ENCODE measurements around the gene ARL5C.
"Not testable (repeated sequence)": the region's sequence is repeated elsewhere in the genome, so short reads cannot be mapped to it uniquely, and the experiment has no call there.

Gene ARL5C

DNA sequence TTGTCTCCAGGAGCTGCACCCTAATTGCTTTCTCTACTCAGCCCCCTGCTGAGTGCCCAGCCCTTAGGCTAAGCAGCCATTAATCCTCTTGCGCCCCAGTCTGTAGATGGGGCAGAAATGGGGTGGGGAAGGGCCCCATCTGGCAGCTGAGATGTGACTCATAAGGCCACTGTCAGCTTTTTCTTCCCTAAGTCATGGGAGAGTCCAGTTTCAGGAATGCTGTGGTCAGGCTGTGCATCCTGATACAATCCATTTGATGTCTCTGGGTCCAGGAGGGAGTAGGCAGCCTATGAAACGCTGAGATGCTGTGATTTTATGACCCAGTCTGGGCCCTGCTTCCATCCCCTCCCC, 26.8 kb downstream of the ARL5C start:
- no peak for DNase-seq

DNA sequence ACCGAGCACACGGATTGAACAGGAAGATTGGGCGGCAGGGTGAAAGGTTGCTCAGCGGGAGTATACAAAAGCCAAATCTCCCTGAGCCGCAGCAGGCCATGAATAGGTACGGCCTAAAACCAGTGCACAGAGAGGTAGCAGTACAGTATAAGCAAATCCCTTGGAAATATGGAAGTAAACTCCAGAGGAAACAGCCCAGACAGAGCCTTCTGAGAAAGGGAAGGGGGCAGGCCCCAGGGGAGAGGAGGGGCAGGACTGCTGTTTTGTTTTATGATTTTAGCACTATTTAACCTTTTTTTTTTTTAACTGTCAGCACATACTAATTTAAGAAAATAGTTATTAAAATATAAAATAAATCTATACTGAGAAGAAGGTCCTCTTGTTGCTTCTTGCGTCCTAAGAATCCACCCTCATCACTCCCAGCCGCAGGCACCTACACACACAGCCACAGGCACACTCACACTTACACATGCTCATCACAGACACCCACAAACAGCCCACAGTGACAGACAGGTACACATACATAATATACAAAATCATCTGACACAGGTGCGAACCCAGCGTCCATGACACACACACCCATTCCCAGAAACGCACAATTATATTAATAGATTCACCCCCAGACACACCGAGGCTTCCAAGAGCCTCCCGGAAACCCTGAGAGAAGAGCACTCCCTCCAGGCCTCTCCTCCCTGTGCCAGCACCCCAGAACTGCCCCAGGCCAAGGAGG, 27.4 kb downstream of the ARL5C start:
- no peak for DNase-seq

DNA sequence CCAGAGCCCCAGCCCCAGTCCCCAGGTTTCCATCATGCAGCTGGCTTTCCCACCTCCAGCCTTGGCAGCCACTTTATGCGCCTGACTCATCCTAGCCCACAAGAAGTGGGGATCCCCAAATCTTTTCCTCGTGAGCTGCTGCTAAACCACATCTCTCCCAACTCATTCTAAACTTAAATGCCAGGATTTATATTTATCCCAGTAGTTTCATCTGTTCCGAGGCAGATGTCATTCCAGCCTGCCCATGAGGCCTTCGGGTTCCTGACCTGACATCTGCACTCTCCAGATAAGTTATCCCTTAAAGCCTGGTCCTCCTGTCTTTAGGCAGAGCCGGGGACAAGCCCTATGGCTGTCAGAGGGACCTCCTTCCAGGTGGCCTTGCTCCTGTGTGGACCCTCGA, 31.1 kb downstream of the ARL5C start:
- no peak for DNase-seq

DNA sequence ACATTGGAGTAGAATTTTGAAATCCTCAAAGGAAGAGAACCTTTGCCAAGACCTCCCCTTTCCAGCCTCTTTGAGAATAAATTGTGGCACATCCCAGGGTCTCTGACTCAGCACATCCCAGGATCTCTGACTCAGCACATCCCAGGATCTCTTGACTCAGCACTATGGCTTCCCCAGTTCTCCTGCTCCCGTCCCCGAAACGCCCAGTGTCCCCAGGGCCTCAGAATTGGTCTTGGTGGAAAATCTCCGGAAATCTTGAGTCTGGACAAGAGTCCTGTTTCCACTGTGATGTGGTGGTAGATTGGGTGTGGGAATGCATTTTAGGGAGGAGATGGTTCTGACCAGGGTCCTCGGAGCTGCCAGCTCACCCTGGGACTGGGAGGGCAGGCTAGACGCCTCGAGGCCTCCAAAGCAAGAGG, 33.8 kb downstream of the ARL5C start:
- DNase-seq, result no peak

DNA sequence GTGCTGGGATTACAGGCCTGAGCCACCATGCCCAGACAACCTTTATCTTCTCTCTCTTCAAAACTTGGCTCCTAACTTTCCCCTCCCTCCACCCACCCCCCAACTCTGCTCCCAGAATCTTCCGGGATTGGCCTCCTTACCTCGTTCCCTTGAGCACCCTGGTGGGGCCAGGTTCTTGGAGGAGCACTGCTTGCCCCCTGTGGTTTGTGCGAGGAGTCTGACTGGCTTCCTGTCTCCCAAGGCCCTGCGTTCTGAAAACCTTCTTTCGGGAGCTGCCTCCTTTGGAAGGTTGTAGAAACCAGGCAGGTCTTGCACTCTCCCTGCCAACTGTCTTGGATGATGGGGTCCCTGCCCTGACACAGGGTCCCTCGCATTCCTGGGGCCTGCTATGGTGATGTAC, 34.3 kb downstream of the ARL5C start:
- no peak for DNase-seq

DNA sequence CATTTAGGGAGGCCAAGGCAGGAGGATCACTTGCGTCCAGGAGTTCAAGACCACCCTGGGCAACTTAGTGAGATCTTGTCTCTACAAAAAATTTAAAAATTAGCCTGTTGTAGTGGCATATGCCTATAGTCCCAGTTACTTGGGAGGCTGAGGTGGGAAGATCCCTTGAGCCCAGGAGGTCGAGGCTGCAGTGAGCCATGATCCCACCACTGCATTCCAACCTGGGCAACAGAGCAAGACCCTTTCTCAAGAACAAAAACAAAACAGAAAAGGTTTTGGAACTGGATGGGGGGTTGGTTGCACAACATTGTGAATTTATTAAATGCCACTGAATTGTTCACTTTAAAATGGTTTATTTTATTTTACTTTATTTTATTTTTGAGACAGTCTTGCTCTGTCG, 35.8 kb downstream of the ARL5C start:
- DNase-seq, result no peak

DNA sequence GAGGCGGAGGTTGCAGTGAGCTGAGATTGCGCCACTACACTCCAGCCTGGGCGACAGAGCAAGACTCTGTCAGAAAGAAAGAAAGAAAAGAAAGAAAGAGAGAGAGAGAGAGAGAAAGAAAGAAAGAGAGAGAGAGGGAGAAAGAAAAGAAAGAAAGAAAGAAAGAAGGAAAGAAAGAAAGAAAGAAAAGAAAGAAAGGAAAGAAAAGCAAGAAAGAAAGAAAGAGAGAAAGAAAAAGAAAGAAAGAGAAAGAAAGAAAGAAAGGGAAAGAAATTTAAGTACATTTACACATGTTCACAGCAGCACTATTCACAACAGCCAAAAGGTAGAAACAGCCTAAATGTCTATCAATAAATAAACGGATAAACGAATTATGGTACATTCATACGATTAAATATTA, 36.4 kb downstream of the ARL5C start:
- not testable (repeated sequence) for DNase-seq

DNA sequence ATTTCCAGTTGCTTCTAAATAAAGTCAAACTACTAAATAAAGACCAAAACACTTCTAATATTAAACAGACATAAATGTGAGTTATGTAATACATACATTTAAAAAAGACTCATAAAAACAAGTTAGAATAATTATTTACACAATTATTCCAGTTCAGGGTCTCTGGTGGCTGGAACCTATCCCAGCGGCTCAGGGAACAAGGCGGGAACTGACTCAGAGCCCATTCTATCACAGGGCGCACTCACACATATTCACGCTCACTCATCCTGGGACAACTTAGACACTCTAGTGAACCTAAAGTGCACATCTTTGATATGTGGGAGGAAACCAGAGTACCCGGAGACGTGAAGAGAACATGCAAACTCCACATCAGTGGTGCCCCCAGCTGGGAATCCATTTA, 39.5 kb downstream of the ARL5C start:
- DNase-seq, result no peak

DNA sequence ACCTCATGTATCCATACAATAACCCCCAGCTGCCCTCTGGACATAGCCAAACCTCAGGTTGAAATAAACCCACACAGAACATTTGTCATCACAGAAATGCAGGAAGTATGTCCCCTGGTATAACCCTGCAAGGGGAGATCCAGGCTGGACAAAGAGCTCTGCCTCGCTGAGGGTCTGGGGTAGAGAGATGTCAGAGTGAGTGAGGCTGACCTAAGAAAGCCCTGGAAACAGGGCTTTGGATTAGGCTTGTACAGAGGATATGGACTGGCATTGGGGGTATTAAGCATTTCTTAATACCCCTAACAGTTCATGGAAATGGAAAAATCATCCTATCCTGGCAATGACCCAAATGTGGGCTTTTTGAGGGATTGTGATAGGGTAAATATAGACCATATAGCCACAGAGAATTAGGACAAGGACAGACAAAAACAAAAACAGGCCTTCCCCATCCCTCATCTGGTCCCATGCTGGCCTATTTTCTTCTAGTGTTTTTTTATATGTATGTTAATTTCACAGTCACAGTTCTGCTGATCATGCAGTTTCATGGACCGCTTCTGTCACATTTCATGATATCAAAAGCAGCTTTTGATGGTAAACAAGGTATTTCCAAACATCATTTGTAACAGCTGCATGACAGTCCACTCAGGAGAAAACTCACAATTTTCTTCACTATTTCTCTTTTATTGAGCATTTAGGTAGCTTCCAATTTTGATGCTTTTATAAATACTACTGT, 40.7 kb downstream of the ARL5C start:
- DNase-seq, result no peak

DNA sequence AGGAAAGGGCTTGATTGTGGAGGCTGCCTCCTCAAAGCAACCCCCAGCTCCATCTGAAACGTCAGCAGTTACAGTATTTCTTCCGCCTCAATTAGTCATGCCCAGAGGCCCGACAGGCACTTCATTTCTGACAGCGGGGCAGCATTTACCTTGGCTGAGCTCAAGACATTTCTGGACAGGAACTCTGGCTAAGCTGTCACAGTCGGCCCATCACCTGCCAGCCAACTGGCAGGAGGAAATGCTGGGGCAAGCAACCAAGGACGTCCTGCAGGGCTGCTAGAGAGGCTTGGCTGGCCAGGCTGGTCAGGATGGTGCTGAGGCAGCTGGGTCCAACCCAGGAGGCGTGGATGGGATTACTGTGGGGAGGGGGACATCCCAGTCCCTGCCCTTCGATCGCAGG, 42.3 kb downstream of the ARL5C start:
- DNase-seq, result no peak

DNA sequence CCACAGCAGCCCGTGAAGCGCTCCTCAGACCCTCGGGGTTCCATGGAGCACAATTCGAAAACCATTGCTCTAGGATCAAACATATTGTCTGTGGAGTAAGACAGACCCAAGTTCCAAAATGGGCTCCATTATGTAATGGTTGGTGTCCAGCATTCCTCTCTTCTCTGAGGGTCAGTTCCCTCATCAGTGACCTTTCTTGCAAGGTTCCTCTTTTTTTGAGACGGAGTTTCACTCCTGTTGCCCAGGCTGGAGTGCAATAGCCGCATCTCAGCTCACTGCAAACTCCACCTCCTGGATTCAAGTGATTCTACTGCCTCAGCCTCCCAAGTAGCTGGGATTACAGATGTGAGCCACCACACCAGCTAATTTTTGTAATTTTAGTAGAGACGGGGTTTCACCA, 43.0 kb downstream of the ARL5C start:
- peak; percentile 10 for DNase-seq

DNA sequence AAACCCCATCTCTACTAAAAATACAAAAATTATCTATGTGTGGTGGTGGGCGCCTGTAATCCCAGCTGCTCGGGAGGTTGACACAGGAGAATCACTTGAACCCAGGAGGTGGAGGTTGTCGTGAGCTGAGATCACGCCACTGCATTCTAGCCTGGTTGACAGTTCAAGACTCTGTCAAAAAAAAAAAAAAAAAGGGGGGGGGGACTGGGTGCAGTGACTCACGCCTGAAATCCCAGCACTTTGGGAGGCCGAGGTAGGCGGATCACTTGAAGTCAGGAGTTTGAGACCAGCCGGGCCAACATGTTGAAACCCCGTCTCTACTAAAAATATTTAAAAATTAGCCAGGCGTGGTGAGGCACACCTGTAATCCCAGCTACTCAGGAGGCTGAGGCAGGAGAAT, 44.0 kb downstream of the ARL5C start:
- not testable (repeated sequence) for DNase-seq

DNA sequence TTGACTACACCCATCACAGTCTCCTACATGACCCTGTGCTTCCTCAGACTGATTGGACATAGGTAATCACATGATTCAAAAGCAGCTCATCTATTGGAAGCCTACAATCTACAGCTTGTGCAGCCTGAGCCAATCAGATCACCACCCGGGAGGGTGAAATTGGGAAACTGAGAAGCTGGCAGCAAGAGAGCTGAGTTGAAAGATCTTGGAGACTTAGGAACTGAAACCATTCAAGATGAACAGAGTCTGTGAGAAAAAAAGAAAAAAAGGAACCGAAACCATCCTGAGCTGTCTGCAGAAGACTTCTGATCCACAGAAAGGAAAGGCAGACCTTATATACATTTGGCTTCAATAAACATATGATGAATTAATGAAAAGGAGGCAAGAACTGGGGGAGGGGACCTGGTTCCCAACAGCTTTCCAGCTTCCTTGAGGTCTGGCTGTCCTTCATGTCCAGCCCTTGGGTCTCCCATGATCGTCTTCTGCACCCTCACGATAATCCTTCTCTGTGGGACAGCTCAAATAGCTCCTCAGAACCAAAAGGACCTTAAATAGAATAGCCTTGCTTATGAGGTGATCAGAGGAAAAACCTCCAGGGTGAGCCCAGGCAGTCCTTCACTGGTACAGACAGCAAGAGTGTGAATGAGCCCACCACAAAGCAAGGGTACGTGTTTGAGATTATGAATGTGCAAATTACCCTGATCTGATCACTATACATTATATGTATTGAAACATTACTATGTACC, 47.1 kb downstream of the ARL5C start:
- no peak for DNase-seq

DNA sequence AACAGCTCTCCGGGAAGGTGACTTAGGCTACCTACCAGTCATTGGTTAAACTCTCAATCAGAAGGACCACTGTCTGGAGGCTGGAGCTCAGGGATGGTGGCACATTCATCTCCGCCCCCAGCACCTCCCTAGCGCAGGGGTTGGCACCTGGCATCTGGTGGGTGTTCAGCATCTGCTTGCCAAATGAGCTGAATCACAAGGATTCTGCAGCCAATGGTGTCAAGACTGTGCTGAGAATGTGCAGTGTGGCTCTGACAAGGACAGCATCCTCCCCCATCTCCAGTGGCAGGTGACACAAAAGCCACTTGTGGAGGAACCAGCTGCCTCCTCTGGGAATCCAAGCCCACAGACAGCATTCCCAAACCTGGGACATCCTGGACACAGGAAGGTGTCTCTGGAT, 49.7 kb downstream of the ARL5C start:
- DNase-seq, result no peak

DNA sequence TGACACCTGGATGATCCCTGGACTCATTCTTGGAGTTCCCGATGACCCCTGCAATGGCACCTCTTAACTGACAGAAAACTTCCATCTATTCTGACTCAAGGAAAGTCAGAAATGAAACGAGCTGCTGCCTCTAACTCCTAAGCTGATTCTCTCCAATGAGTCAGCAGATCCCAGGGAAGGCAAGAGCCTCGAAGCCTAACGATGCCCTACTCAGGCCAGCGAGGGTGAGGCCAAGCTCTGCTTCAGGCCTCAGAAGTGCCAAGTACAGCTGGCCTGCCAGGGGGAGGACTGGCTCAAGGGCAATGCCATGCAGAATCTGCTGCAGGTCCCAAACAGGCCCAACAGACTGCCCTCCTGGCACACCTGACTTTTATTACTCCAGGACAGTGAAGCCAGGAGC, 50.8 kb downstream of the ARL5C start:
- peak; percentile 21 for DNase-seq

DNA sequence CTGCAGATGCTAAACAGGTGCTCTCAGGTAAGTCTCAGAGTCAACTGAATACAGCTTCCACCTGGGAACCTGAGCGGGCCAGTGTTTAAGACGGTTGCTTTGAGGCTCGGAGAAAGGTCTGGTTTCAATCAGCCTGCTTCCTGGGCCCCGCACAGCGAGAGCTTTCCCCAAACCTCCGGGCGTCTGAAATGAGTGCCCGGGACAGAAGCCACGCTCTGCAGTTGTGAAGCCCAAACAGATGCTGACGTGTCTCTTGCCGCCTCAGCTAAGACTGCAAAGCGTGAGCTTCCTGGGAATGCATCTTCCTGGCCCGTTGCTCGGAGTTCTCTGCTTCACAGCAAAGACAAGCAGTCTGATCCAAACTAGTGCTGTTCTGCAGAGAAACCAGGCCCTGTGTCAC, 51.2 kb downstream of the ARL5C start:
- DNase-seq, result no peak

DNA sequence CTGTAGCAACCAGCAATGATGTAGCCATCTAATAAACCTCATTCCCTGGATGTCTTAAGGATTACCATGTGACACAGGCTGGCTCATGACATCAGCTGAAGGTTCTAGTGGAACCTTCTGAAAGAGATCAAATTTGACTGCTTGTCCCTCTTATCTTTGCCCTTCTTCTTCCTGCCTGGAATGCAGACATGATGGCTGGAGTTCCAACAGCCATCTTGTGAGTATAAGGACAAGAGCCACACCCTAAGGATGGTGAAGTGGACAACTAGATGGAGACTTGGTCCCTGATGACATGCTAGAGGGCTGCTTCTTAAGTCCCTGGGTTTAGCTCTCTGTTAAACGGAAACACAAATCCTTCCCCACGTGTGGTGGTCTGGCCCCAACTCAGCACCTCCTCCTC, 52.1 kb downstream of the ARL5C start:
- no peak for DNase-seq

DNA sequence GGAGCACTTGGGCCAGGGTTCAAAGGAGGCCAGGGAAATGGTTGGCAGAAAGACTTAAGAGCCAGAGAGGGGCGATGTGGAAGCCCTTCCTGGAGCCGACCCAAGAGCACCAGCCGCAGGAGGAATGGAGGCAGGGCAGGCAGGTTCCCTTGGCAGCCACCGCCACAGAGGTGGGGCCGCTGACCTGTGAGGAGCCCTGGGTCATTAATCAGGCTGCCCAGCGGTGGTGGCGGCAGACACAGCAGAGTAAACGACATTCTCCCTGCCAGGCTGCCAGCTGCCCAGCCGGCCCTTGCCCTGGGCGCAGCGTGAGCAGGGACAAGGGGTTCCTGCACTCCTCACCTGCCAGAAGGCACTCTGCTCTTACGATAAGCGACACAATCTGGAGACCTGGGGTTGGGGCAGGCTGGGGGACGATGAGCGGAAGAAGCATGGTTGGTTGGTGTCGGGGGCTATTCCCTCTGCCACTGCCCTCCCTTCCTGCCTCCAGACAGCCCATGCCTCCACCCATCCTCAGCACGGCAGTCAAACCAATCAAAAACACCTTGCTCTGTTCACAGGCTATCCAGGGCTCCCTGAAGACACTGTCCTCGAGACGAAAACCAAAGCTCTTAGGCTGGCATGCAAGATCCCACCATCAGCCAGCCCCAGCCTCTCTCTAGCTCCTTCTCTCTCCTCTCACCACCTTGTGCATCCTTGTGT, 55.4 kb downstream of the ARL5C start:
- DNase-seq, result no peak

DNA sequence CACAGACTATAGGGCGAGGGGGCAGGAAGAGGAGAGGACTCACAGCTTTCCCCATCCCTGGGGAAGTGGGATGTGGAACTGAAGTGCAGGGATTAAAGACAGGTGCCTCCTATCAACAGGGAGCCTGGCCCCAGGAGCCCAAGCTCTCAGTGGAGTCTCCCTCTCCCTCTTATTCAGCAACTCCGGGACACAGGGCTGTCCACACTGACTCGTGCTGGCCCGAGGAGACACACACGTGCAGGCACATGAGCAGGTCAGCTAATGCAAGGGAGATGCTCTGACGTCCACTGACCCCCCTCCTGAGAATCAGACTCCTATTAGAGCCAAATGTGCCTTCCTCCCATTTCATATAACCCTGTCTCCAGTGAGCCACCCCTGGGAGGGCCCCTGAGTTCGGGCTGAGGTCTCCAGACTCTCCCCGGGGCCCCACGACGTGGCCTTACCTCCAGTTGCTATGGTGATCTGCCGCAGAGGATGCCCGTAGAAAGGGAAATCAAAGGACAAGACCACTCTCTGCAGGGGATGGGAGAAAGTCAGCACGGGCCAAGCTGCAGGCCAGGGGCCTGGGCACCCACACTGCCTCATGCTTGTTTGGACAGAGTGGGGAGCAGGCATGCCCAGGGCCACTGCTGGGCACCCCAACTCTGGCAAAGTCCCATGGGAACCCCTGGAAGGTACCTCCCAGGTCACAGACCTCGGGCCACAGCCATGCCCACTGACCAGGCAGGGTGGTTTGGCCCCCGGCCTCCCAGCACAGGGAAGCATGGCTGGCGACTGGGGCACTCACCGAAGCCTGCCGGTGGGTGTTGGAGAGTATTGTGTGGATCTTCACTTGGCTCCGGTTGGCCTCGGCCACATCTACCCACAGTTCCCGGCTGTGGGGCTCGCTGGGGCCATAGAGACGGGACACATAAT, 57.2 kb downstream of the ARL5C start:
- no peak for DNase-seq

DNA sequence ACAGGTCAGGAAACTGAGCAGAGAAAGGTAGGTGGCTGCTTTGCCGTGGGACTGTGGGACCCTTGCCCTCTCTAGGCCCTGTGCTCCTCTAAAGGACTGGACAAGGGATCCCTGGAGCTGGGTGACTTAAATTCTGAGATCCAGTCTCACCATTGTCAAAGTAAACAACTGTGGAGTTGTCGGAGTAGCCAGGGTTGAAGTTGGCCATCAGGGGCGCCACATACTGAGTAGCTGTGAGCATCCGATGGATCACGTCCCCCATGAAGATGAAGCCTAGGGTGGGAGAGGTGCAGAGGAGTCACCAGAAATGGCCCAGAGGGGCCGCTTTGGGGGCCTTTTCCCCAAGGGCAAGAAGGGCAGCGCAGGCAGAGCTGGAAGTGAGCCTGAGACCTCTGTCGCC, 58.0 kb downstream of the ARL5C start:
- DNase-seq, result no peak

DNA sequence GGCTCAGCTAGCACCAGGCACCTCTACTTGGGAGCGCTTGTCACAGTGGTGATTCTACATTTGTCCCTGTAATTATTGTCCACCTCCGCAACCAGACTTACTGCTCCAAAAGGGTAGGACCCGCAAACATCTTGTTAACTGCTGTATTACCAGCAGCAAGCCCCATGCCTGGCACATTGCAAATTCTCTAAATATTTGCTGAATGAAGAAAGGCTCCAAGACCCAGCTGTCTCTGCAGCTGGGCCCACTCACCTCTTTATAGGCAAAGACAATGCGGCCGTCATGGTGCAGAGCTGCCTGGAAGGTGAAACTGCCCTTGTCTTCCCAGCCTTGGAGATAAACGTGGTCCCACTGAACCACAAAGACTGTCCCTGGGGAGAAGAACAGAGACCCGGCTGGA, 58.8 kb downstream of the ARL5C start:
- DNase-seq, result no peak

Data from OCI-M1 (cell line).